Measurements from ENCODE around the gene APEH. TPM values are rescaled to one million over a fixed set of nuclear protein-coding genes. Genes with fewer than 3 reads are reported as not detected.

Gene APEH
- total and polyA plus RNA-seq, 2 of the 13 experiments (the other 11 are each of a cell fraction or from before 2014, with no cell fraction given), result 116 to 130 TPM

- no peak for TF ChIP-seq MLLT10 (CRISPR knock-in tag; IDR thresholded peaks at IDR 0.05)
- no peak for TF ChIP-seq TIGD3 (CRISPR knock-in tag; IDR thresholded peaks at IDR 0.05; ENCODE audit: borderline replicate concordance)
- no peak for TF ChIP-seq YEATS4 (CRISPR knock-in tag; IDR thresholded peaks at IDR 0.05; ENCODE audit: borderline replicate concordance)
- TF ChIP-seq ZNF749 (CRISPR knock-in tag; IDR thresholded peaks at IDR 0.05; ENCODE audit: borderline replicate concordance), result no peak
- TF ChIP-seq SRF (IDR thresholded peaks at IDR 0.05; ENCODE audit: low read depth, low read length), result no peak
- TF ChIP-seq MYNN (CRISPR knock-in tag; IDR thresholded peaks at IDR 0.05; ENCODE audit: low read depth), result no peak
- no peak for TF ChIP-seq ZNF792 (CRISPR knock-in tag; IDR thresholded peaks at IDR 0.05)
- TF ChIP-seq BCLAF1 (IDR thresholded peaks at IDR 0.05), result no peak
- TF ChIP-seq GATAD1 (CRISPR knock-in tag; IDR thresholded peaks at IDR 0.05), result 0 out of 2 replicates have a peak, but pooled peaks have one; percentile 13
- no peak for TF ChIP-seq ZNF543 (CRISPR knock-in tag; IDR thresholded peaks at IDR 0.05)
- peak; percentile 88 for TF ChIP-seq RXRA (CRISPR knock-in tag; IDR thresholded peaks at IDR 0.05)
- TF ChIP-seq ZFYVE20 (CRISPR knock-in tag; IDR thresholded peaks at IDR 0.05; ENCODE audit: borderline replicate concordance, low read depth), result no peak
- peak; percentile 42; the same call in 1 of the 2 replicates for TF ChIP-seq FOXA3 (CRISPR knock-in tag; IDR thresholded peaks at IDR 0.05)
- TF ChIP-seq NFKB2 (CRISPR knock-in tag; IDR thresholded peaks at IDR 0.05; ENCODE audit: borderline replicate concordance), result no peak; the same call in 1 of the 2 replicates
- TF ChIP-seq TFAP4 (IDR thresholded peaks at IDR 0.05; ENCODE audit: borderline replicate concordance, low read depth), result peak; percentile 76; the same call in 1 of the 2 replicates
- TF ChIP-seq PLSCR1 (CRISPR knock-in tag; IDR thresholded peaks at IDR 0.05; ENCODE audit: borderline replicate concordance), result no peak
- TF ChIP-seq NAIF1 (CRISPR knock-in tag; IDR thresholded peaks at IDR 0.05; ENCODE audit: borderline replicate concordance), result no peak
- TF ChIP-seq KAT2B (IDR thresholded peaks at IDR 0.05; ENCODE audit: borderline replicate concordance, low read depth, low read length), result no peak
- TF ChIP-seq ZHX1 (CRISPR knock-in tag; IDR thresholded peaks at IDR 0.05; ENCODE audit: low read depth), result 0 out of 2 replicates have a peak, but pooled peaks have one; percentile 53
- no peak for TF ChIP-seq ZNF337 (CRISPR knock-in tag; IDR thresholded peaks at IDR 0.05; ENCODE audit: borderline replicate concordance, low read depth)
- TF ChIP-seq HCFC1 (IDR thresholded peaks at IDR 0.05; ENCODE audit: low read depth, low read length), result no peak
These were observed 8.2 kb upstream of the APEH start (continued) for GRCh38 chr3:49665822-49666519.
